Suppressor macrophage (primary cell): Measurements from ENCODE around the gene POLD3.

ENCODE experiments used
- DNase-seq, 4 experiments: peaks; one replicate each; pipeline ENCODE4 v3.0.0-alpha.2; 2020 to 2022

POLD3 gene

DNA sequence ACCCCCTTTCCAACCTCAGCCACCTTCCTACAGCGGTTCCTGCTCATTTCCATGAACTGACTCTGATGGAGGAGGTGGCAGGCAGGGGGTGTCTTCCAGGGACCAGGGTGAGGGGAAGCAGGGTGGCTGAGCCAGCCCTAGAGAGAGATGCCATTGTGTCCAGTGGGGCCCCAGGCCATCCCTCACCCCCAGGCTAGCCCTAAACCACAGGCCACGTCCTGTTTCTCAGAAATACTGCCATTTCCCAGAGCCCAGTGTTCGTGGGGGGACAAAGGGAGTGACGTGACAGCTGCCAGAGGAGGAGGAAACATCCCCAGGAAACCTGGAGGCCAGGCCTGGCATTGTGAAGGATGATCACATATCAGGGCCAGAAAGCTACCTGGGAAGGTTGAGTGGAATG is 99.4 kb downstream of the POLD3 start:
- no peak for DNase-seq
